PC-3 (cell line): ENCODE results near the gene DPEP2NB. TPM values are rescaled to one million over a fixed set of nuclear protein-coding genes. Genes with fewer than 3 reads are reported as not detected.

Experiments
- ATAC-seq: fragments of 200-7000 bp; cut with Tn5 transposase; 2 replicates; pipeline ENCODE4 v1.9.1; 2020; ENCODE audit warnings: mild to moderate bottlenecking, moderate library complexity
- BruUV-seq: library from RNA; stranded (reverse); fragments of 400-500 nt; replicated peaks from 2 replicates; lab custom pipeline; 2021; lab: Mats Ljungman, UMichigan
- CTCF ChIA-PET: fragments of 300-600 bp; sonication (Branson Sonifier 250); formaldehyde crosslinking; loops from one replicate; lab custom pipeline; 2022; ENCODE audit warnings: antibody characterized with exemption; lab: Charles Lee
- POLR2A ChIA-PET: fragments of 300-600 bp; sonication (Branson Sonifier 250); formaldehyde crosslinking; loops from one replicate; lab custom pipeline; 2022; ENCODE audit warnings: antibody characterized with exemption; ENCODE audit not compliant: unreplicated experiment; lab: Charles Lee
- DNase-seq: peaks from one replicate; pipeline ENCODE4 v3.0.0-alpha.2; 2015
- H2AFZ ChIP-seq: fragments of 300-600 bp; sonication (generic); 2 replicates; pipeline ENCODE4 v1.6.0; 2016; ENCODE audit warnings: antibody characterized with exemption, low read length
- H3F3A ChIP-seq: fragments of 300-600 bp; sonication (generic); one replicate; pipeline ENCODE4 v1.6.0; 2017; ENCODE audit warnings: antibody characterized with exemption, low read length, control low read depth, mild to moderate bottlenecking; ENCODE audit not compliant: unreplicated experiment
- H3K27ac ChIP-seq: fragments of 300-600 bp; sonication (generic); 2 replicates; pipeline ENCODE4 v1.5.1; 2016; ENCODE audit warnings: mild to moderate bottlenecking, low read length
- H3K27me3 ChIP-seq: fragments of 300-600 bp; sonication (generic); 2 replicates; pipeline ENCODE4 v1.6.1; 2016; ENCODE audit warnings: low read length, mixed read lengths
- H3K36me3 ChIP-seq: fragments of 300-600 bp; sonication (generic); 2 replicates; pipeline ENCODE4 v1.6.1; 2016; ENCODE audit warnings: low read depth, mixed run types, low read length, mixed read lengths
- H3K4me1 ChIP-seq: fragments of 300-600 bp; sonication (generic); 2 replicates; pipeline ENCODE4 v1.5.1; 2016; ENCODE audit warnings: low read length; ENCODE audit not compliant: insufficient read depth
- H3K4me2 ChIP-seq: fragments of 300-600 bp; sonication (generic); 2 replicates; pipeline ENCODE4 v1.6.0; 2016; ENCODE audit warnings: low read length
- H3K4me3 ChIP-seq: fragments of 300-600 bp; sonication (generic); 2 replicates; pipeline ENCODE4 v1.5.1; 2016; ENCODE audit warnings: mild to moderate bottlenecking, low read length, mixed read lengths
- H3K79me2 ChIP-seq: fragments of 300-600 bp; sonication (generic); 2 replicates; pipeline ENCODE4 v1.6.1; 2017; ENCODE audit warnings: low read length, mixed read lengths
- H3K9ac ChIP-seq: fragments of 300-600 bp; sonication (generic); 2 replicates; pipeline ENCODE4 v1.6.0; 2016; ENCODE audit warnings: mild to moderate bottlenecking, low read length
- H3K9me2 ChIP-seq: fragments of 300-600 bp; sonication (generic); replicated peaks from 2 replicates; pipeline ENCODE4 v1.6.1; 2016; ENCODE audit warnings: mixed run types, low read length, mixed read lengths
- H3K9me3 ChIP-seq: fragments of 300-600 bp; sonication (generic); 2 replicates; pipeline ENCODE4 v1.6.1; 2016; ENCODE audit warnings: low read length, mixed read lengths
- H4K20me1 ChIP-seq: fragments of 300-600 bp; sonication (generic); 2 replicates; pipeline ENCODE4 v1.6.1; 2016; ENCODE audit warnings: low read length, mixed read lengths
- CTCF ChIP-seq: fragments of 300-600 bp; sonication (generic); conservative IDR thresholded peaks from 2 replicates; pipeline ENCODE4 v1.5.1; 2017; ENCODE audit warnings: antibody characterized with exemption, low read depth, mild to moderate bottlenecking, low read length
- EZH2 ChIP-seq: fragments of 300-600 bp; sonication (generic); IDR thresholded peaks from one replicate; pipeline ENCODE4 v1.6.1; 2017; ENCODE audit warnings: antibody characterized with exemption, mild to moderate bottlenecking, low read length; ENCODE audit not compliant: unreplicated experiment
- EZH2phosphoT487 ChIP-seq: fragments of 300-600 bp; sonication (generic); IDR thresholded peaks from 2 replicates; pipeline ENCODE4 v1.6.1; 2018; ENCODE audit warnings: mild to moderate bottlenecking, antibody characterized with exemption, low read length, borderline replicate concordance
- intact Hi-C: fragments of 100-400 bp; cut with micrococcal nuclease; formaldehyde crosslinking; loops from 2 replicates; pipeline ENCODE4 v1.9.0; 2023
- total RNA-seq: library from RNA; depleted of rRNA; stranded (reverse); fragments of >200 nt; gene quantifications from 2 replicates; pipeline ENCODE4 v1.2.3, GENCODE V29; 2014

The DPEP2NB gene
- total RNA-seq, 1 experiment from 2014 or later = not detected

GRCh38 chr16:68037841-68038597 lies 22.3 kb upstream of the DPEP2NB start:
- Histone ChIP-seq H3K4me1 (no peaks in the 10 kb centered on the region), H3K4me3 (no peak overlapping the region), H3K27me3 (no peaks in the 10 kb centered on the region), H4K20me1 (no peaks in the 10 kb centered on the region), H3K9ac (no peak overlapping the region), H3F3A (no peaks in the 10 kb centered on the region), H3K27ac (no peak overlapping the region), H3K9me2 (no peaks in the 10 kb centered on the region), H3K79me2 (no peaks in the 10 kb centered on the region), H2AFZ (no peak overlapping the region), H3K9me3 (no peaks in the 10 kb centered on the region), H3K4me2 (no peak overlapping the region), H3K36me3 (no peaks in the 10 kb centered on the region)
- CTCF ChIA-PET = no interaction called here
- ATAC-seq (no peak), DNase-seq (no peak)
- intact Hi-C loops = no loop called here
- POLR2A ChIA-PET = no interaction called here
- TF ChIP-seq EZH2 (no peak), EZH2phosphoT487 (no peak), CTCF (no peak)
- no TSS peak for BruUV-seq

GRCh38 chr16:68035227-68035626 lies 19.5 kb upstream of the DPEP2NB start:
- no peak for ATAC-seq
- no peak for DNase-seq
- H3K4me2 ChIP-seq = no peak overlapping the region
- no peak overlapping the region for H3K4me3 ChIP-seq
- no peaks in the 10 kb centered on the region for H3K79me2 ChIP-seq
- no peaks in the 10 kb centered on the region for H3K9me2 ChIP-seq
- H4K20me1 ChIP-seq = no peaks in the 10 kb centered on the region
- no peaks in the 10 kb centered on the region for H3F3A ChIP-seq
- H3K9ac ChIP-seq = no peak overlapping the region
- no peak overlapping the region for H3K27ac ChIP-seq
- no TSS peak for BruUV-seq
- H3K4me1 ChIP-seq = no peaks in the 10 kb centered on the region
- TF ChIP-seq EZH2phosphoT487 = no peak
- no peak for TF ChIP-seq CTCF
- TF ChIP-seq EZH2 = no peak
- POLR2A ChIA-PET = no interaction called here
- CTCF ChIA-PET = no interaction called here
- intact Hi-C loops = no loop called here
- no peaks in the 10 kb centered on the region for H3K27me3 ChIP-seq
- H2AFZ ChIP-seq = no peak overlapping the region
- H3K9me3 ChIP-seq = no peaks in the 10 kb centered on the region
- no peaks in the 10 kb centered on the region for H3K36me3 ChIP-seq

- Histone ChIP-seq H3K27ac (no peak overlapping the region), H2AFZ (no peak overlapping the region), H4K20me1 (no peaks in the 10 kb centered on the region), H3K4me2 (no peak overlapping the region), H3K27me3 (no peaks in the 10 kb centered on the region), H3K9me2 (no peaks in the 10 kb centered on the region), H3K36me3 (no peaks in the 10 kb centered on the region; the same call in 1 of the 2 replicates), H3K4me1 (no peaks in the 10 kb centered on the region), H3F3A (no peaks in the 10 kb centered on the region), H3K9me3 (no peaks in the 10 kb centered on the region), H3K4me3 (no peak overlapping the region), H3K79me2 (no peaks in the 10 kb centered on the region), H3K9ac (no peak overlapping the region)
- CTCF ChIA-PET = no interaction called here
- DNase-seq (no peak), ATAC-seq (no peak)
- TF ChIP-seq EZH2phosphoT487 = no peak
- TF ChIP-seq EZH2 = no peak
- no peak for TF ChIP-seq CTCF
- POLR2A ChIA-PET = no interaction called here
- intact Hi-C loops = no loop called here
- BruUV-seq = no TSS peak
Measured at GRCh38 chr16:68033101-68033500, 17.4 kb upstream of the DPEP2NB start.
